ENCODE data around the gene ZBTB11. TPM values are rescaled to one million over a fixed set of nuclear protein-coding genes. Genes with fewer than 3 reads are reported as not detected.

ZBTB11 gene
- total and polyA plus RNA-seq, 9 of the 15 experiments (the other 6 are each of a cell fraction or from before 2014, with no cell fraction given): 6.2 to 31.9 (median 21.4) TPM

- 0 out of 2 replicates have a peak, but pooled peaks have one; percentile 17 for TF ChIP-seq ARID3A (IDR thresholded peaks at IDR 0.05; ENCODE audit: borderline replicate concordance, low read depth, low read length)
- peak; percentile 94 for TF ChIP-seq RFX7 (CRISPR knock-in tag; IDR thresholded peaks at IDR 0.05)
- peak; percentile 99 for TF ChIP-seq ZNF668 (CRISPR knock-in tag; IDR thresholded peaks at IDR 0.05)
- TF ChIP-seq ZNF75A (CRISPR knock-in tag; IDR thresholded peaks at IDR 0.05): peak; percentile 95
- TF ChIP-seq ZNF444 (CRISPR knock-in tag; IDR thresholded peaks at IDR 0.05): peak; percentile 99
- peak; percentile 100 for TF ChIP-seq DMBX1 (CRISPR knock-in tag; IDR thresholded peaks at IDR 0.05; ENCODE audit: borderline replicate concordance)
- TF ChIP-seq RHOXF2B (CRISPR knock-in tag; conservative IDR thresholded peaks at IDR 0.05): peak; percentile 99
- TF ChIP-seq ZNF3 (CRISPR knock-in tag; IDR thresholded peaks at IDR 0.05): peak; percentile 88
- peak; percentile 99 for TF ChIP-seq ZNF212 (CRISPR knock-in tag; IDR thresholded peaks at IDR 0.05)
- TF ChIP-seq ZNF583 (CRISPR knock-in tag; IDR thresholded peaks at IDR 0.05): peak; percentile 100
- TF ChIP-seq ZNF165 (CRISPR knock-in tag; IDR thresholded peaks at IDR 0.05; ENCODE audit: borderline replicate concordance): peak; percentile 100
- TF ChIP-seq GABPA (tag; conservative IDR thresholded peaks at IDR 0.05; ENCODE audit: low read depth): peak; percentile 56
- peak; percentile 100 for TF ChIP-seq NR4A1 (CRISPR knock-in tag; IDR thresholded peaks at IDR 0.05)
- TF ChIP-seq NR4A1 (tag; IDR thresholded peaks at IDR 0.05): peak; percentile 100
- peak; percentile 98 for TF ChIP-seq RNF219 (CRISPR knock-in tag; IDR thresholded peaks at IDR 0.05)
- peak; percentile 75 for TF ChIP-seq CBFA2T2 (conservative IDR thresholded peaks at IDR 0.05)
- peak; percentile 97 for TF ChIP-seq ILK (tag; IDR thresholded peaks at IDR 0.05; ENCODE audit: borderline replicate concordance, low read depth)
- peak; percentile 61; the same call in 1 of the 2 replicates for TF ChIP-seq POLR2AphosphoS5 (IDR thresholded peaks at IDR 0.05; ENCODE audit: control insufficient read depth, insufficient read depth, low read depth, low read length)
- TF ChIP-seq NFXL1 (CRISPR knock-in tag; IDR thresholded peaks at IDR 0.05): peak; percentile 97
- TF ChIP-seq HIVEP1 (CRISPR knock-in tag; IDR thresholded peaks at IDR 0.05): peak; percentile 99
- TF ChIP-seq ZNF311 (CRISPR knock-in tag; IDR thresholded peaks at IDR 0.05): peak; percentile 100
- TF ChIP-seq HBP1 (CRISPR knock-in tag; IDR thresholded peaks at IDR 0.05): peak; percentile 99
- peak; percentile 96 for TF ChIP-seq MXD1 (CRISPR knock-in tag; IDR thresholded peaks at IDR 0.05; ENCODE audit: borderline replicate concordance, poor library complexity, severe bottlenecking)
- peak; percentile 98 for TF ChIP-seq ZNF197 (CRISPR knock-in tag; IDR thresholded peaks at IDR 0.05; ENCODE audit: low read depth)
These were observed 35.4 kb downstream of the ZBTB11 start (continued) for GRCh38 chr3:101641397-101642115.

Data from K562 (cell line).